ENCODE data around the gene SARS1. TPM values are rescaled to one million over a fixed set of nuclear protein-coding genes. Genes with fewer than 3 reads are reported as not detected.

Gene SARS1
- total and polyA plus RNA-seq, 2 of the 13 experiments (the other 11 are each of a cell fraction or from before 2014, with no cell fraction given): 103 to 134 TPM

DNA sequence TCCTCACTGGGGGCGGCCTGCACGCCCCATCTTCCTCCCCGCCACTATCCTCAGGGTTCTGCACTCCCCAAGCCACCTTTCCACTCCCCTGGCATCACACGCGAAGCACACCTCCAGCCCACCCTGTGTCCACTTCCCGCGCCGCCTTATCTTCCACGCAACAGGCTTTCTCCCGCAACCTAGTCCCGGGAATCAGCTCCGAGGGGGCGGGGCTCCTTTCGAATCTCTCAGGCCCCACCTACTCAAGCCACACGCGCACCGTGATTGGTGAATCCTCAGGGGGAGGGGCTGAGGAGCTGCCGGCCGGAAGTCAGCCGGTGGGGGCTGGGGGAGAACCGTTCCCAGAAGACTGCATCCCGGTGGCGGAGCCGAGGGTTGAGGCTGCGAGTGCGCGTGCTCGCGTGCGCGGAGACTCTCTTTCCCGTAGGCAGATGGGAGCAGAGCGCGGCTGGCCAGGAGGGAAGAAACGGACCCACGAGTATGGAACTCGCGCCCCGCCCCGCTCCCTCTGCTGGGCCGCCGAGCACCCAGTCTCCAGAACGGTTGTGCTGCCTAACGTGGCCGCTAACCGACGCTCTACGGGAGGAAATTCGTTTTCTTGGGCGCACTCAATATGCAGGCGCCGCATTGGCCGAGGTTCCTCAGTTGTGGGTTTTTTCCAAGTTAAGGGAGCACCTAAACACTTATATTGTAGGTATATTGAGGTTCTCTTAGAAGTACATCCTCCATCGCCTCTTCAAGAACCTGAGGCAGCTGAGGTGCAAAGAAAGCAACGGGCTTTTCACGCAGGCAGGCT lies 69.4 kb downstream of the SARS1 start, which contains the start of gene PSRC1 (continued):
- TF ChIP-seq, protein P1, sequence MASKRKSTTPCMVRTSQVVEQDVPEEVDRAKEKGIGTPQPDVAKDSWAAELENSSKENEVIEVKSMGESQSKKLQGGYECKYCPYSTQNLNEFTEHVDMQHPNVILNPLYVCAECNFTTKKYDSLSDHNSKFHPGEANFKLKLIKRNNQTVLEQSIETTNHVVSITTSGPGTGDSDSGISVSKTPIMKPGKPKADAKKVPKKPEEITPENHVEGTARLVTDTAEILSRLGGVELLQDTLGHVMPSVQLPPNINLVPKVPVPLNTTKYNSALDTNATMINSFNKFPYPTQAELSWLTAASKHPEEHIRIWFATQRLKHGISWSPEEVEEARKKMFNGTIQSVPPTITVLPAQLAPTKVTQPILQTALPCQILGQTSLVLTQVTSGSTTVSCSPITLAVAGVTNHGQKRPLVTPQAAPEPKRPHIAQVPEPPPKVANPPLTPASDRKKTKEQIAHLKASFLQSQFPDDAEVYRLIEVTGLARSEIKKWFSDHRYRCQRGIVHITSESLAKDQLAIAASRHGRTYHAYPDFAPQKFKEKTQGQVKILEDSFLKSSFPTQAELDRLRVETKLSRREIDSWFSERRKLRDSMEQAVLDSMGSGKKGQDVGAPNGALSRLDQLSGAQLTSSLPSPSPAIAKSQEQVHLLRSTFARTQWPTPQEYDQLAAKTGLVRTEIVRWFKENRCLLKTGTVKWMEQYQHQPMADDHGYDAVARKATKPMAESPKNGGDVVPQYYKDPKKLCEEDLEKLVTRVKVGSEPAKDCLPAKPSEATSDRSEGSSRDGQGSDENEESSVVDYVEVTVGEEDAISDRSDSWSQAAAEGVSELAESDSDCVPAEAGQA (IDR thresholded peaks at IDR 0.05; ENCODE audit: low read depth): peak; percentile 31; the same call in 1 of the 2 replicates
- TF ChIP-seq, protein P1 (CRISPR knock-in tag; IDR thresholded peaks at IDR 0.05; ENCODE audit: borderline replicate concordance): no peak
- TF ChIP-seq TOPORS (CRISPR knock-in tag; IDR thresholded peaks at IDR 0.05) (no peak), CCDC6 (CRISPR knock-in tag; IDR thresholded peaks at IDR 0.05) (0 out of 2 replicates have a peak, but pooled peaks have one; percentile 25), LCORL (IDR thresholded peaks at IDR 0.05) (no peak), LCORL (CRISPR knock-in tag; IDR thresholded peaks at IDR 0.05) (peak; percentile 39; the same call in 1 of the 2 replicates), ISL2 (CRISPR knock-in tag; IDR thresholded peaks at IDR 0.05) (peak; percentile 70), ZSCAN25 (CRISPR knock-in tag; IDR thresholded peaks at IDR 0.05) (0 out of 2 replicates have a peak, but pooled peaks have one; percentile 55), ZNF619 (CRISPR knock-in tag; IDR thresholded peaks at IDR 0.05) (peak; percentile 56; the same call in 1 of the 2 replicates), KDM1A (CRISPR knock-in tag; IDR thresholded peaks at IDR 0.05) (no peak), MATR3 (CRISPR knock-in tag; IDR thresholded peaks at IDR 0.05) (no peak), SP5 (CRISPR knock-in tag; IDR thresholded peaks at IDR 0.05; ENCODE audit: borderline replicate concordance, low read depth) (0 out of 2 replicates have a peak, but pooled peaks have one; percentile 41), ZMYM3 (CRISPR knock-in tag; IDR thresholded peaks at IDR 0.05) (peak; percentile 32; the same call in 1 of the 2 replicates), DNMT1 (CRISPR knock-in tag; IDR thresholded peaks at IDR 0.05) (0 out of 2 replicates have a peak, but pooled peaks have one; percentile 11), CBX1 (IDR thresholded peaks at IDR 0.05; ENCODE audit: low read depth) (peak; percentile 86), FIP1L1 (IDR thresholded peaks at IDR 0.05; ENCODE audit: borderline replicate concordance, insufficient read depth, low read depth, low read length) (no peak)
- TF ChIP-seq, protein P2, sequence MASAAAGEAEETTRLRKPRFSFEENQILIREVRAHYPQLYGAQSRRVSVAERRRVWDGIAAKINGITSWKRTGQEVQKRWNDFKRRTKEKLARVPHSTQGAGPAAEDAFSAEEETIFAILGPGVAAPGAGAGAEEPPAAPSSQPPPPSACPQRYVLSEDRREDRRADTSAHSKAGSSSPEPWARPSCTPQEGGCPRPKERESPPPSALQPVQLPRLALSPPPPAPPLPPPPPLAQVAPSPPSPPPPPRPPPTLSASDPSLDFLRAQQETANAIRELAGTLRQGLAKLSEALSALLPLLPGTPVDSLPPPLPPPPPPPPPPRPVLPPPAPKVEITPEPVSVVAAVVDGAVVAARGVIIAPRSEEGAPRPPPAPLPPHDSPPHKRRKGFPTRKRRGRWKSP (CRISPR knock-in tag; IDR thresholded peaks at IDR 0.05): peak; percentile 60; the same call in 1 of the 2 replicates
- TF ChIP-seq, protein P3, sequence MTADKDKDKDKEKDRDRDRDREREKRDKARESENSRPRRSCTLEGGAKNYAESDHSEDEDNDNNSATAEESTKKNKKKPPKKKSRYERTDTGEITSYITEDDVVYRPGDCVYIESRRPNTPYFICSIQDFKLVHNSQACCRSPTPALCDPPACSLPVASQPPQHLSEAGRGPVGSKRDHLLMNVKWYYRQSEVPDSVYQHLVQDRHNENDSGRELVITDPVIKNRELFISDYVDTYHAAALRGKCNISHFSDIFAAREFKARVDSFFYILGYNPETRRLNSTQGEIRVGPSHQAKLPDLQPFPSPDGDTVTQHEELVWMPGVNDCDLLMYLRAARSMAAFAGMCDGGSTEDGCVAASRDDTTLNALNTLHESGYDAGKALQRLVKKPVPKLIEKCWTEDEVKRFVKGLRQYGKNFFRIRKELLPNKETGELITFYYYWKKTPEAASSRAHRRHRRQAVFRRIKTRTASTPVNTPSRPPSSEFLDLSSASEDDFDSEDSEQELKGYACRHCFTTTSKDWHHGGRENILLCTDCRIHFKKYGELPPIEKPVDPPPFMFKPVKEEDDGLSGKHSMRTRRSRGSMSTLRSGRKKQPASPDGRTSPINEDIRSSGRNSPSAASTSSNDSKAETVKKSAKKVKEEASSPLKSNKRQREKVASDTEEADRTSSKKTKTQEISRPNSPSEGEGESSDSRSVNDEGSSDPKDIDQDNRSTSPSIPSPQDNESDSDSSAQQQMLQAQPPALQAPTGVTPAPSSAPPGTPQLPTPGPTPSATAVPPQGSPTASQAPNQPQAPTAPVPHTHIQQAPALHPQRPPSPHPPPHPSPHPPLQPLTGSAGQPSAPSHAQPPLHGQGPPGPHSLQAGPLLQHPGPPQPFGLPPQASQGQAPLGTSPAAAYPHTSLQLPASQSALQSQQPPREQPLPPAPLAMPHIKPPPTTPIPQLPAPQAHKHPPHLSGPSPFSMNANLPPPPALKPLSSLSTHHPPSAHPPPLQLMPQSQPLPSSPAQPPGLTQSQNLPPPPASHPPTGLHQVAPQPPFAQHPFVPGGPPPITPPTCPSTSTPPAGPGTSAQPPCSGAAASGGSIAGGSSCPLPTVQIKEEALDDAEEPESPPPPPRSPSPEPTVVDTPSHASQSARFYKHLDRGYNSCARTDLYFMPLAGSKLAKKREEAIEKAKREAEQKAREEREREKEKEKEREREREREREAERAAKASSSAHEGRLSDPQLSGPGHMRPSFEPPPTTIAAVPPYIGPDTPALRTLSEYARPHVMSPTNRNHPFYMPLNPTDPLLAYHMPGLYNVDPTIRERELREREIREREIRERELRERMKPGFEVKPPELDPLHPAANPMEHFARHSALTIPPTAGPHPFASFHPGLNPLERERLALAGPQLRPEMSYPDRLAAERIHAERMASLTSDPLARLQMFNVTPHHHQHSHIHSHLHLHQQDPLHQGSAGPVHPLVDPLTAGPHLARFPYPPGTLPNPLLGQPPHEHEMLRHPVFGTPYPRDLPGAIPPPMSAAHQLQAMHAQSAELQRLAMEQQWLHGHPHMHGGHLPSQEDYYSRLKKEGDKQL (CRISPR knock-in tag; IDR thresholded peaks at IDR 0.05; ENCODE audit: low read depth): peak; percentile 23; the same call in 1 of the 2 replicates

Measured in HepG2 (cell line).